Measurements from ENCODE around the gene GLIS2.

DNA sequence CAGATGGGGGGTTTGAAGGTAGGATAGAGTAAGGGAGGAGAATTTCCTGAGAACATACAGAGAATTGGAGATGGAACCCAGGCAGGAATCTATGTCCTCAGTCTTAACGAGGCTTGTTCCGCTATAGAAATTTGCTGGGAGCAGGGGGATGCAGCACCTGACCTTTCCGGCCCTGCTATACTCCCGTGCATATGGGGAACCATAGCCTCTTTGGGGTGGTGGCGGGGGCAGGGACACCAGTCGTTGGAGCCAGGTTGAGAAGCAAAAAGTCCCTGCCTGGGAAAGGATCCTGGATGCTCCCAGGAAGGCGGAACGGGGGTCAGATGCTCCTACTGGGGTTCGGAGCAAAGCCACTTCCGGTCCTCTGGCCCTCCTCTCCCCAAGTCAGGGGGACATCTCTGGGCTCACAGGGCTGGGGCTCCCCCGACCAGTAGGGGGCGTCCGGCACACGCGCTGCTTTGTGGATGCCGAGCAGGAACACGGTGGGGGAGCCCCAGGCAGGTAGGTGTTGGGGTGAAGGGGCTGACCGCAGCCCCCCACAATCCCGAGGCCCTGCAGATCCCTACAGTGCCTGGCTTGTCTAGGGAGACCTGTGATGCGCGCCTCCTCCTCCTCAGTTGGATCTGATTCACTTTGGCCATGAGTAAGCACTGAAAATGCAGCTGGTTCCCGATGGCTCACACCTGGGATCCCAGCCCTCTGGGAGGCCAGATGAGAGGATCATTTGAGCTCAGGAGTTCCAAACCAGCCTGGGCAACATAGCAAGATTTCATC, 27.5 kb upstream of the GLIS2 start:
- no peak for TF ChIP-seq POLR2A (IDR thresholded peaks at IDR 0.05; ENCODE audit: extremely low read depth, insufficient read length)
- no peak for TF ChIP-seq MAX (IDR thresholded peaks at IDR 0.05; ENCODE audit: low read depth, low read length)
- TF ChIP-seq, protein P1, sequence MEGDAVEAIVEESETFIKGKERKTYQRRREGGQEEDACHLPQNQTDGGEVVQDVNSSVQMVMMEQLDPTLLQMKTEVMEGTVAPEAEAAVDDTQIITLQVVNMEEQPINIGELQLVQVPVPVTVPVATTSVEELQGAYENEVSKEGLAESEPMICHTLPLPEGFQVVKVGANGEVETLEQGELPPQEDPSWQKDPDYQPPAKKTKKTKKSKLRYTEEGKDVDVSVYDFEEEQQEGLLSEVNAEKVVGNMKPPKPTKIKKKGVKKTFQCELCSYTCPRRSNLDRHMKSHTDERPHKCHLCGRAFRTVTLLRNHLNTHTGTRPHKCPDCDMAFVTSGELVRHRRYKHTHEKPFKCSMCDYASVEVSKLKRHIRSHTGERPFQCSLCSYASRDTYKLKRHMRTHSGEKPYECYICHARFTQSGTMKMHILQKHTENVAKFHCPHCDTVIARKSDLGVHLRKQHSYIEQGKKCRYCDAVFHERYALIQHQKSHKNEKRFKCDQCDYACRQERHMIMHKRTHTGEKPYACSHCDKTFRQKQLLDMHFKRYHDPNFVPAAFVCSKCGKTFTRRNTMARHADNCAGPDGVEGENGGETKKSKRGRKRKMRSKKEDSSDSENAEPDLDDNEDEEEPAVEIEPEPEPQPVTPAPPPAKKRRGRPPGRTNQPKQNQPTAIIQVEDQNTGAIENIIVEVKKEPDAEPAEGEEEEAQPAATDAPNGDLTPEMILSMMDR (IDR thresholded peaks at IDR 0.05; ENCODE audit: low read depth, low read length) = peak; percentile 93
